NT2/D1 (cell line): ENCODE data around the gene ZDHHC5.

Experiments
- SUZ12 ChIP-seq: IDR thresholded peaks from 2 replicates; pipeline ENCODE4 v1.6.1; 2011; ENCODE audit not compliant: insufficient read length, insufficient read depth; ENCODE audit errors: extremely low read depth
- YY1 ChIP-seq: IDR thresholded peaks from 2 replicates; pipeline ENCODE4 v1.6.1; 2011; ENCODE audit not compliant: insufficient read length, insufficient read depth
- ZNF274 ChIP-seq: IDR thresholded peaks from 2 replicates; pipeline ENCODE4 v1.6.1; 2011; ENCODE audit warnings: mild to moderate bottlenecking, low read depth, low read length

- TF ChIP-seq YY1 (no peak), ZNF274 (no peak), SUZ12 (no peak)
Measured at GRCh38 chr11:57648801-57649735, 18.8 kb upstream of the ZDHHC5 start.
